ENCODE measurements around the gene MRPL21.
A peak's percentile ranks its signal among the peaks of the same experiment; 100 is the strongest.
"Not testable (repeated sequence)": the region's sequence is repeated elsewhere in the genome, so short reads cannot be mapped to it uniquely, and the experiment has no call there.

Gene MRPL21

DNA sequence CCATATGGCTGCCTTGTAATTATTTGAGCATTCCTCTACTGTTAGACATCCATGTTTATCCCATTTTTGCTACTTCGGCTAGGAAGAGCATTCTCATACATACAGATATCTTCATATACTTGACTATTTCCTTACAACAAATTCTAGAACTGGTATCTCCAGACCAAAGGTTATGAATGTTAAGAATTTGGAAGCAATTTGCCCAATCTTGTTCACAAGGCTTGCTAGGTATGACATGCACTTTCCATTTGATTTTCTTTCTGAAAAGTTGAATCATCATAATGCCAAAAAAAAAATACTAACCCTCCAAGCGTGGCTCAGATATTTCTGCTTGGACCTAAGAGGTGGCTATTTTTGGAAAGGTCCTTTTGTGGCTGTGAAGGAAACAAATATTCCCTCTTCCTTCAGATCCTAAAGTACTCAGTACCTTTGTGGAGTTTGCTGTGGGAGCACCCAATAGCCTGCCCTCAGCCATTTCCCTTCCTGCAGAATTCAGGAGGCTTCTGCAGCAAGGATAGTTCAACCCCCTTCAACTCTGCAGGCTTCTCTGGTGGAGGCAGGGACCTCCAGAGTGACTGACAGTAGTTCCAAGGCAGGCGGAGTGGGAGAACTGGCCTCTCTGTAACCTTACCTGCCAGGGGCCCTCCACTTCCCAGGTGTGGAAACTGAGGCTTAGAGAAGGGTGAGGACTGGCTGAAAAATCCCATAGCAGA, 39.9 kb downstream of the MRPL21 start:
- DNase-seq = no peak

DNA sequence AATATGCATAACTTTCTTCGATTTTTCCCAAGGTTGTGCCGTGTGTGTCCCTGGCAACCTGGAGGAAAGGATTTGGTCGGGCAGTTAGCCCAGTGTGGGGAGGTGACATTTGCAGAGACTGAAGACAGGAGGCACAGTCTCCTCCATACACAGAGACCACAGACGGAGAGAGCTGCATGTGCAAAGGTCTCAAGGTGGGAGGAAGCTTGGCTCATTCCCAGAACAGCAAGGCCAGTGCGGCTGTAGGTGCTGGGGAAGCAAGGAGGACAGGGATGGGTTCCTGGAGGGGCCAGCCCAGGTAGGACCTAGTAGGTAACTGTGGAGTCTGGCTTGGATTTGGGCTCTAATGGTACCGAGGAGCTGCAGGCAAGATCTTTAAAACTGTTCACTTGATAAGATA, 41.2 kb downstream of the MRPL21 start:
- no peak for DNase-seq

DNA sequence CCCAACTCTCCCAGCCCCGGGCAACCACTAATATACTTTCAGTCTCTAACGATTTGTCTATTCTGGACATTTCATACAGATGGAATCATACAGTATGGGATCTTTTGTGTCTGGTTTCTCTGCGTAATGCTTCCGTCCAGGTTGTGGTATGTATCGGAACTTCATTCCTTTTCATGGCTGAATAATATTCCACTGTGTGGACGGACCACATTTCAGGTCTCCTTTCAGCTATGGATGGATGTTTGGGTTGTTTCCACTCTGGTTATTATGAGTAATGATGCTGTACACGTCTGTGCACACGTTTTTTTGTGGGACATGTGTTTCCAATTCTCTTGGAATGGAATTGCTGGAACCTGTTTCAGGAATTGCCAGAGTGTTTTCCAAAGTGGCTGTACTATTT, 44.5 kb downstream of the MRPL21 start:
- no peak for DNase-seq

DNA sequence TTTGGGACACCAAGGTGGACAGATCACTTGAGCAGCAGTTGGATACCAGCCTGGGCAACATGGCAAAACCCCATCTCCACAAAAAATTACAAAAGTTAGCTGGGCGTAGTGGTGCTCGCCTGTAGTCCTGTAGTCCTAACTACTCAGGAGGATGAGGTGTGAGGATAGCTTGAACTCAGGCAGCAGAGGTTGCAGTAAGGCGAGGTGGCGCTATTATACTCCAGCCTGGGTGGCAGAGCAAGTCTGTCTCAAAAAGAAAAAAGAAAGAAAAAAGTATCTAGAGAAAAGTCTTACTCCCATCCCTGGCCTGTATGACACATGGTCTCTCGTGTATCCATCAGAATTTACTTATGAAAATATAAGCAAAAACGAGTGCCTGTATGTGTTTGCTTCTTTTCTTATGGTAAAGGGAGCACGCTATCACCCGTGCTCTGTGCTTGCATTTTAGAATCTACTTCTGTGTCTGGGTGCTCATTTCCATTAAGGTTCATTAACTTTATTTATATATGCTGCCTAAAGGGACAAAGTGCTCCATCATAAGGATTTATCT, 46.5 kb downstream of the MRPL21 start:
- DNase-seq = no peak

DNA sequence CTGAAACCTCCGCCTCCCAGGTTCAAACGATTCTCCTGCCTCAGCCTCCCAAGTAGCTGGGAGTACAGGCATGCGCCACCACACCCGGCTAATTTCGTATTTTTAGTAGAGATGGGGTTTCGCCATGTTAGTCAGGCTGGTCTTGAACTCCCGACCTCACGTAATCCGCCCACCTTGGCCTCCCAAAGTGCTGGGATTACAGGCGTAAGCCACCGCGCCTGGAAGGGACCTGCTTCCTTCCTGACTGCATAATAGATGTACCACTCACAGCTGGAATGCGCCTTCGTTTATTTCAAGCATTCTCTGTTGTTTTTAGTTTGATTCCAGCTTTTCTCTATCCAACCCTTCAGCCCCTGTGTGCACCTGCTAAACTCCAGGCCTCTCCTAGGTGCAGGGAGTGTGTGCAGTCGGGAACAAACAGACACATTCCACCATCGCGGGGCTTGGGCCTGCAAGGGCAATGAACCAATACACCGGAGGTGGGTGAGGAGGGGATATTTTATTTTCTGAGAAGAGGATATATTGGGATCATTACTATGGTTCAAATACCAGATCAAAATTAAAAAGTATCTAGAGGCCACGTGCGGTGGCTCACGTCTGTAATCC, 47.1 kb downstream of the MRPL21 start:
- not testable (repeated sequence) for DNase-seq

DNA sequence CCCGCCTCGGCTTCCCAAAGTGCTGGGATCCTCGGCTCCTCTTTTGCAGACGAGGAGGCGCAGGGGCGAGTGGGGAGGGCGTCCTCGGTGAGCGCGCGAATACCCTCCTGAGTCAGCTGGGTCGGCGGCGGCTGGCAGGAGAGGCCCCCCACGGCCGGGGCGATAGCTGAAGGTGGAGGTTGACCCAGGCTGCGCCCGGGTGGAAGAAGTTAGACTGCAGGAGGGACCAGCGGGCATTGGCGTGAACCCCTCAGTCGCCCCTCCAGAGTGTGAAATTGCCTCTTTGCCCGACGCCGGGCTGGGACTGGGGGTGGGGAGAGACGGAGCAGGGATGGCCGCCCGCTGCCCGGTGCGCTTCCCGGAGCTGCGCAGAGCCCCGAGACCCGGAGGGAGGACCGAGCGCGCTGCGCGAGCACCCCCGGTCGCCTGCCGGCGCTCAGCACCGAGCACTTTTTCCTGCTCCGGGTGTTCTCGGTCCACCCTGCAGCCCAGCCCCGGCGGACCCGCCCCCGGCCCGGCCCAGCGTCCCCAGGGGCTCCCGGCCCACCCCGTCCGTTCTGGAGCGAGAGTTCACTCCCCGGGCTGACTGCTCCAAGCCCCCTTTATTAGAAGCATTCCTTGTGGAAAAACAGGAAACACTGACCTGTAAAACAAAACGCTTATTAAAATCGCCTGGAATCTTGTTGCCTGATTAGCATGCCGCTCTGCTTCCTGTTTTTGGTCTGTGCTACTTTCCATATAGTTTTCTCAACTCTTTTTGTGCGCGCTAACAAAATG, 48.2 kb downstream of the MRPL21 start:
- peak; percentile 29 for DNase-seq

DNA sequence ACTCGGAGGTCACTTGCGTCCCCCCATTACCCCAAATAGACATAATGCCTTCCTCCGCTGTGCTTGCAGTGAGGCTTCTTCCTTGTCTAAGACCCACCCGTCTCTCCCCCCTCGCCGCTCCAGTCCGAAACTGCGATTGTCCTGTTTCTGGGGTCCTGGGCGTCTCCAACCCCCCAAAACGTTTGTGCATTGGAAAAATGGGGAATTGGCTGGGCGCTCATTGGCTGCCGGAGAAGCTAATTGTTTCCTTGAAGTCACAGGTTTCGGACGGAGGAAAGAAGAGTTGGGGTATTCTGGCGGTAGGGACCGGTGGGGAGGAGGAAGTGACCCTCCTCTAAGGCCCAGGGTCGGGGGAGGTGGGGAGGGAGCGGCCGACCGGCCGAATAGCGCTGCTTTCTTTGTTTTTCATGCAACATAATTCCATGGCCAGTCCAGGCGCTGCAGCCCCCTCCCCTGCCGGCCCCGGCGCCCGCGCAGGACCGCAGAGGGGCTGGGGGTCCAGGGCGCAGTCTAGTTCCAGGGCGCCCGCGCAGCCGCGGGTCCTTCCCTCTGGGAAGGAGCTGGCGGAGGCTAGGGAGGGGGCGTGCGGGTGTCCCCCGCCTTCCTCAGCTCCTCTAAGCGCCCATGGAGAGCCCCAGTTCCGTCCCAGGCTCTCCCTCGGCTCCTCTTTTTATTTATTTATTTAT, 49.2 kb downstream of the MRPL21 start:
- DNase-seq = no peak

DNA sequence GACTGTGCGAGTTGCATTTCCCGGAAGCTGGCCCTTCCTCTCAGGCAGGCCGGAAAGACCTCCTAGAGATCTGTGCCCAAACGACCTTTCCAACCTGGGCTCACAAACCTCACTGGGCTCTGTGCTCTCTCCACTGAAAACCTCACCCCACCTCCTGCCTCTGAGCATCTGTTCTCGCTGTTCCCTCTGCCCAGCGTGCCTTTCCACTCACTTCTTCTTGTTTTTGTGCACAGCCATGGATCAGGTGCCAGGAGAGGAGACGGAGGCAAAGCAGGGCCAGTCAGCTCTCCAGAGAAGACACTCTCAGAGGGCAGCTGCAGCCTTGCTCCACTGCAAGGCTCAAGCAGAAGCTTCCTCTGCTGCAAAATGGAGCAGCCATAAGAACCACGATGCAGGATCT, 51.0 kb downstream of the MRPL21 start:
- no peak for DNase-seq

DNA sequence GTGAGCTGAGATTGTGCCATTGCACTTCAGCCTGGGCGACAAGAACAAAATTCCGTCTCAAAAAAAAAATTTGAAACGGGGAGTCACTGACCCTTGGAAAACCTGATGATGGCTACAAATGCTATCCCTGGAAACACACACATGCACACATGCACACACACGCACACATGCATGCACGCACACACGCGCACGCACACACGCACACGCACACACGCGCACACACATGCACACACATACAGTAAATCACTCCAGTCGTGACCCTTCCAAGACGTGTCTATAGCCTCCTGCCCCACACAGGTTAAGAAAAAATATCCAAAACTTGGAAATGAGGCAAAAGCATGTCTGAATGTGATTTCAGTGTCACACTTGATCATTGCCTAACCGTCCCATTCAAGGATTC, 55.2 kb downstream of the MRPL21 start:
- DNase-seq = no peak

DNA sequence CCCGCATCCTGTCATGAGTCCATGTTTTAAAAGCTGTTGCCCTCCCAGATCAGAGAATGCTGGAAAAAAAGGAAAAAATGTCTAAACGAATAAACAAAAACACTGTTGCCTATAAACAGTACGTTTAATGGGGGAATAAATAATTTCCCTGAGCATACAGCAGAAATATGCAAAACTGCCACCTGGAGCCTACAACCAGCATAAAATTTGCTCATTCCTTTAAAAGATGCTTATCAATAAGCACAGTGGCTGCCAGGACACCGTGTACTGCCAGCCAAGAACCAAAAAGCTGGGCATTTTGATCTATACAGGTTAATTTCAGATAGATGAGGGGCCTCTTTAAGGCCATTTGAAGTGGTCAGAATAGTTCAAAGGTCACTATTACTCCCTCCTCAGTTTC, 56.2 kb downstream of the MRPL21 start:
- DNase-seq = no peak

DNA sequence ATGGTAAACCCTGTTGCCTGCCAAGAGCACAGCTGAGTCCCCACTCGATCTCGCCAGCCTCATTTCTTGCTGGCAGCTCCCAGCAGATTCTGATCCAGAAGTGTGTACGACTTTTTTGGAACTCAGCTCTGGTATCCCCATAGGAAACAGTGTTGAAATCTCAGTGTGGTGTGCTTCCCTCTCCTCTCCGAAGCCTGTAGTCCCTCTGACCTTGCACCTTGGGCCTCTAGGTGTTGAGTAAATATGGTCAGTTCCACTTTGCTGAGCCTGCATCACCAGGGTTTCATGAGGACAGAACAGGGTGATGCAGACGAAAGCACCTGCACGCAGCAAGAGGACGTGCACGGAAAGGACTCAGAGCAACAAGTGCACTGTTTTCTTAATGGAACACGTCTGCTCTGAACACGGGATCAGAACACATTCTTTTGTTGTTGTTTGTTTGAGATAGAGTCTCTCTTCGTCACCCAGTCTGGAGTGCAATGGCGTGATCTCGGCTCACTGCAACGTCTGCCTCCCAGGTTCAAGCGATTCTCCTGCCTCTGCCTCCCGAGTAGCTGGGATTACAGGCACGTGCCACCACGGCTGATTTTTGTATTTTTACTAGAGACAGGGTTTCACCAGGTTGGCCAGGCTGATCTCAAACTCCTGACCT, 58.2 kb downstream of the MRPL21 start:
- DNase-seq = no peak

DNA sequence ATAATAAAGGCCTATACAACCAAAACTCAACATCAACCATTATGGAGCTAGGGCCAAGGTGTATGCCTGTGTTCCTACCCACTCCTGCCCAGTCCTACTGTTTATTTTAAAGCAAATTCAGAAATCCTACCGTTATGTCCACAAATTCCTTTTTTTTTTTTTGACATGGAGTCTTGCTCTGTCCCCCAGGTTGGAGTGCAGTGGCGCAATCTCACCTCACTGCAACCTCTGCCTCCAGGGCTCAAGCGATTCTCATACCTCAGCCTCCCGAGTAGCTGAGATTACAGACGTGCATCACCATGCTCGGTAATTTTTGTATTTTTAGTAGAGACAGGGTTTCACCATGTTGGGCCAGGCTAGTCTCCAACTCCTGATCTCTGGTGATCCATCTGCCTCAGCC, 58.8 kb downstream of the MRPL21 start:
- DNase-seq = no peak

DNA sequence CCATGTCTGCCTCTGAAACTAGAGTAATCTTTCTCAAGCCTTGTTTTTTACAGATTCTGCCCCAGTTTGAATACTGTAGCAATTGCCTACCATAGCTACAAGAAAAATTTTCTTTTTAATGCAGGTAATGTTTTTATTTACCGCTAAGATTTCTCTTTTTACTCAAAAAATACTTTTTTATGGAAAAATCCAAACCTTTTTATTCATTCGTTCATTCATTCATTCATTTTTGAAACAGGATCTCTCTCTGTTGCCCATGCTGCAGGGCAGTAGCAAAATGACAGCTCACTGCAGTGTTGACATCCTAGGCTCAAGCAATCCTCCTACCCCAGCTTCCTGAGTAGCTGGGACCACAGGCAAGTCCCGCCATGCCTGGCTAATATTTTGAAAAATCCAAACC, 59.3 kb downstream of the MRPL21 start:
- DNase-seq = no peak

DNA sequence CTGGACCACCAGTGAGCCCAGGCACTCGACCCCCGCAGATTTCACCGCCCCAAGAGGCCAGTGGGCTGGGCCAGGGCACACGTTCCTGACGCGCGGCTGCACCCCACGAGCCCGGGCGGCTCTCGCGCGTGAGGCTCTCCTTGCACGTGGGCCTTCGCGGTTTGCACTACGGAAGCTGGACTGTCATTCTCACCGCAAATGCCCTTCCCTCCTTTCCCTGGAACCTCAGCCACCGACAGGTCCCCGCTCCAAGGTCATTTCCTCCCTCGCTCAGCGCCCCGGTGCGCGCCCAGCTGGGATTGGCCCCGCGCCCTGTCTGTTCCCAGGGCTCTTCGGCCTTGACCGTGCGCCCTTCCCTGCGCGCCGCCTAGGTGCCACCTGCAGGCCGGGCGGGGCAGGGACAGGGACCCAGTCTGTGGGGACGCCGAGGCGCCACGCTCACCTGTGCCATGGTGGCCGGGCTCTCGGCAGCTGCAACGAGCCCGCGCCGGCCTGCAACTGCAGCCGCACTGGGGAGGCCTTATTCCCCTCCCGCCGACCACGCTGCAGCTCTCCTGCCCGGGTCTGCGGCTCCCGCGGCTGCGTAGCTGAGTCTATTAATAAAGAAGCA, 59.8 kb downstream of the MRPL21 start:
- peak; percentile 75 for DNase-seq

DNA sequence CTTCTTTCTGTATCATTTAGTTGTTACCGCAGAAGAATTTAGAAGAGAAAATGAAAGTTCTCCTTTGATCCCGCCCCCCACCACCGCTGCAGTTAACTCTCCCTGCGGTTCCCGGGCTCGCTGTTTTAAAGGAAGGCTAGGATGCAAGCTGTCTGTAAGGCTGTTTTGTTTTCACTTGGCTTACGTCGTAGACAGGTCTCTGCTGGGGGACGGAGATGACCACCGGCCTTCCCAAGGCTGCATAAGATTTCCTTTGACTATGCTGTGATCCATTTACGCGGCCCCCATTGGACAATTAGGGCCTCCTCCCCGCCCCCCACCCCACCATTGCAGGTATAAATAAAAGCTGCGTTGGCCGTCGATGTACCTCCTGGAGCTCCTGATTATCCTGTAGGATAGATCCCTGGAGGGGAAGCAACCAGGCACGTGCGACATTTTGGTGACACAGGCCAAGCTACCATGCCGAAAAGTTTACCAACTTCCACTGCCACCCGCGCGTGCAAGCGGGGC, 60.5 kb downstream of the MRPL21 start:
- DNase-seq = peak; percentile 48

DNA sequence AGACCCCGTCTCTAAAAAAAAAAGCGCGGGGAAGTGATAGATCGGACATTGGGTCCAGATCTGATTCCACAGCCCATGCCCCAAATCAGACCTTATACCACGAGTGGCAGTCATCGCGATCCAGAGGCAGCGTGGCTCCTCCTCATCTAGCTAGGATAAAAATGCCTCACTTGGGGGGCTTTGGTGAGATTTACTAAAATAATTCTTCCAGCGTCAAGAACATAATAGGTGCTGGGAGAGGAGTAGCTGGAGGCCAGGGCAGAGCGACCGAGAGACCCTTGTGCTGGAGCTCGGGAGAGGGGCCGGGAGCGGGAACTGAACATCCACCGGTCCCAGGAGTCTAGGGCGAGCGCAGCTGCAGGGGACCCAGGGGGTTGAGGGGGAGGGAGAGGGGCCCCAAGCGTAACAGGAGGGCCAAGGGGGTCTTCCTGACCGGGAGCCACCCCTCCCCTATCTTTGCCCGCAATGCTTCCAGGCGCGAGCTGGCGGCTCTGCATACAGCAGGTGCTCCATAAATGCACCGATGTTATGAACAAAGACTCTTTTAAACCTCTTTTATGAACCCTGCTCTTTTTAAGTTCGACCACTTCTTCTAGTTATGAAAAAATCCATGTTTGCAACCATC, 61.1 kb downstream of the MRPL21 start:
- no peak for DNase-seq

DNA sequence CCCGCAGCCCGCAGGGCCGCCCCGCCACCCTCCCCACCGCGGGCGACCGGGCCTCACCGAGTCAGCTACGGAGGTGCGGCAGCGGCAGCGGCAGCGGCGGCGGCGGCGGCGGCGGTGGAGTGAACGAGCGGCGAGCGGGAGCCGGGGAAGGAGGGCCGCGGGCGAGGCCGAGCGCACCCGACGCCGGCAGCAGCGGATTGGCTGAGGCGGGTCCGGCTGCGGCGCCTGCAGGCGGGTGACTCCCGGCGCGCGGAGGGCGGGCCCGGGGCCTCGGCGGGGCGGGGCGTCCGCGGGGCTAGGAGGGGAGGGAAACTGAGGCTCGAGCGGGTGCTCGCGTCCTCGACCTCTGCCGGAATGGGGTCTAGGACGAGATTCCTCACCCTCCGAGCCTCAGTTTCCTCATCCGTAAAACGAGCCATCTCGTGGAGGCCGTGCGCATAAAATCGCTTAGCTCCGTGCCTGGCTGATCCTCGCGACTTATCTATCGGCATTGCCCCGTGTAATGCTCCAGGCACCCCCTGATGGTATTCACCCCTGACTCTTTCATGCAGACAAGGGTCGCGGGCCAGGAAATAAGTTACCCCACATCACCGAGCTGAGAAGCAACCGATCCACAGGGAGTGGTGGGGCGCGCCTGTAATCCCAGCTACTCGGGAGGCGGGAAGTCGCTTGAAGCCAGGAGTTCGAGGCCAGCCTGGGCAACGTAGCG, 61.8 kb downstream of the MRPL21 start, which contains the start of gene CPT1A:
CPT1A (minus strand) TSS at position 199 of the 709 bp plus-strand sequence. CDS start 26,442 bp downstream, outside the sequence.
- peak; percentile 68 for DNase-seq

Data from activated CD8-positive, alpha-beta memory T cell treated with anti-CD3 and anti-CD28 coated beads, Interleukin-2, amount 50 U/mL, for 4 hours (primary cell).